GM23338 (cell line): Measurements from ENCODE around the gene KCTD17.

Experiments
- EZH2 ChIP-seq: fragments of 200-600 bp; sonication (generic); IDR thresholded peaks from one replicate; pipeline ENCODE4 v1.8.0; 2017; ENCODE audit warnings: antibody characterized with exemption, mild to moderate bottlenecking, low read depth; ENCODE audit not compliant: unreplicated experiment
- EZH2phosphoT487 ChIP-seq: fragments of 200-600 bp; sonication (generic); IDR thresholded peaks from one replicate; pipeline ENCODE4 v1.8.1; 2018; ENCODE audit warnings: antibody characterized with exemption; ENCODE audit not compliant: unreplicated experiment
- JUNB ChIP-seq: IDR thresholded peaks from one replicate; pipeline ENCODE4 v1.6.1; 2016; ENCODE audit warnings: antibody characterized with exemption; ENCODE audit not compliant: unreplicated experiment
- POLR2AphosphoS5 ChIP-seq: IDR thresholded peaks from 2 replicates; pipeline ENCODE4 v1.6.1; 2016; ENCODE audit warnings: antibody characterized with exemption, low read depth
- ZNF331 ChIP-seq: fragments of 250-450 bp; sonication (Bioruptor Pico); IDR thresholded peaks from 2 replicates; pipeline ENCODE4 v1.5.0; 2020; ENCODE audit warnings: low read depth, mild to moderate bottlenecking, moderate library complexity
- TF ChIP-seq, protein P1 (sequence below), 2 experiments: fragments of 200-600 bp in 1 of 2; sonication (generic) in 1 of 2; conservative IDR thresholded peaks; 2 replicates each; pipeline versions ENCODE4 v1.5.1 to v1.6.1; 2016 to 2017; ENCODE audit warnings: antibody characterized with exemption in 2 of 2, low read depth in 2 of 2, mild to moderate bottlenecking in 2 of 2, moderate library complexity in 1 of 2
- TF ChIP-seq, protein P2 (sequence below): IDR thresholded peaks from one replicate; pipeline ENCODE4 v1.6.1; 2018; ENCODE audit warnings: antibody characterized with exemption; ENCODE audit not compliant: unreplicated experiment
- TF ChIP-seq, protein P3 (sequence below): IDR thresholded peaks from 2 replicates; pipeline ENCODE4 v1.6.1; 2016; ENCODE audit warnings: antibody characterized with exemption

DNA sequence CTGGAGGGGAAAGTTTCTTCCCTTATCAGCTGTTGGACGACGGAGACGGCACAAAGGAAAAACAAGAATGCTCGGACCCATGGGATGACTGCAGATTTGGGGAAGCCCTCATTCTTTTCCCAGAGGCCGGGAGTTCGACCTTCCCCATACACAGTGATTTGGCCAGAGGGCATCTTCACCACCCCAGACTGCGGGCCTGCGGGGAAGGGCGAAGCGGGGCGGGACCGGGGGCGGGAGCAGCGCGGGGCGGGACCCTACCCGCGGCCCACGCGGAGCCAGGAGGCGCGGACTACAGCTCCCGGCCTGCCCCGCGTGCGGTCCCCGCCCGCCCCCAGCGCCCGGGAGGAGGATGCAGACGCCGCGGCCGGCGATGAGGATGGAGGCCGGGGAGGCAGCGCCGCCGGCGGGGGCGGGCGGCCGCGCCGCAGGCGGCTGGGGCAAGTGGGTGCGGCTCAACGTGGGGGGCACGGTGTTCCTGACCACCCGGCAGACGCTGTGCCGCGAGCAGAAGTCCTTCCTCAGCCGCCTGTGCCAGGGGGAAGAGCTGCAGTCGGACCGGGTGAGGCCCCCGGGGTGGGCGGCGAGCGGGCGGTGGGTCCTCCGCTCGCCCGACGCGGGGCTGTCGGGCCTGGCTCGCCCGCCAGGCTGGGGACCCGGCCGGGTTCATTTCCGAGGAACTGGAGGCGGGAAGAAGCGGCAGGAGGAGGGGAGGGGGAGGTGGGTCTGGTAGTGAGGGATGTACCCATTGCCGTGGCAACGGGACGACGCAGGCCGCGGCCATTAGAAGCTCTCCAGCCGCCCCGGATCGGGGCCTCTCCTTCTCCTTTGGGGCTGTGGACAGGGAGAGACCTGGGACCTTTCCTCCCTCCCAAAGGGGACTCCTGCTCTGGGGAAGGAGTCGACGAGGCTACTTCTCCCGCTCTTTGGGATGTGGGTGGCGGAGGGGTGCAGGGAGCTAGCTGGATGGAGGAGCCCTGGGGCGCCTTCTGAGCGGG is at the start of gene KCTD17:
- TF ChIP-seq EZH2phosphoT487: no peak
- TF ChIP-seq, protein P1, sequence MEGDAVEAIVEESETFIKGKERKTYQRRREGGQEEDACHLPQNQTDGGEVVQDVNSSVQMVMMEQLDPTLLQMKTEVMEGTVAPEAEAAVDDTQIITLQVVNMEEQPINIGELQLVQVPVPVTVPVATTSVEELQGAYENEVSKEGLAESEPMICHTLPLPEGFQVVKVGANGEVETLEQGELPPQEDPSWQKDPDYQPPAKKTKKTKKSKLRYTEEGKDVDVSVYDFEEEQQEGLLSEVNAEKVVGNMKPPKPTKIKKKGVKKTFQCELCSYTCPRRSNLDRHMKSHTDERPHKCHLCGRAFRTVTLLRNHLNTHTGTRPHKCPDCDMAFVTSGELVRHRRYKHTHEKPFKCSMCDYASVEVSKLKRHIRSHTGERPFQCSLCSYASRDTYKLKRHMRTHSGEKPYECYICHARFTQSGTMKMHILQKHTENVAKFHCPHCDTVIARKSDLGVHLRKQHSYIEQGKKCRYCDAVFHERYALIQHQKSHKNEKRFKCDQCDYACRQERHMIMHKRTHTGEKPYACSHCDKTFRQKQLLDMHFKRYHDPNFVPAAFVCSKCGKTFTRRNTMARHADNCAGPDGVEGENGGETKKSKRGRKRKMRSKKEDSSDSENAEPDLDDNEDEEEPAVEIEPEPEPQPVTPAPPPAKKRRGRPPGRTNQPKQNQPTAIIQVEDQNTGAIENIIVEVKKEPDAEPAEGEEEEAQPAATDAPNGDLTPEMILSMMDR (conservative IDR thresholded peaks at IDR 0.05; ENCODE audit: low read depth in 2 of 2): no peak
- TF ChIP-seq POLR2AphosphoS5: peak; percentile 40; the same call in 1 of the 2 replicates
- no peak for TF ChIP-seq EZH2
- TF ChIP-seq ZNF331 (CRISPR knock-in tag): no peak
- TF ChIP-seq JUNB: no peak
- TF ChIP-seq, protein P2, sequence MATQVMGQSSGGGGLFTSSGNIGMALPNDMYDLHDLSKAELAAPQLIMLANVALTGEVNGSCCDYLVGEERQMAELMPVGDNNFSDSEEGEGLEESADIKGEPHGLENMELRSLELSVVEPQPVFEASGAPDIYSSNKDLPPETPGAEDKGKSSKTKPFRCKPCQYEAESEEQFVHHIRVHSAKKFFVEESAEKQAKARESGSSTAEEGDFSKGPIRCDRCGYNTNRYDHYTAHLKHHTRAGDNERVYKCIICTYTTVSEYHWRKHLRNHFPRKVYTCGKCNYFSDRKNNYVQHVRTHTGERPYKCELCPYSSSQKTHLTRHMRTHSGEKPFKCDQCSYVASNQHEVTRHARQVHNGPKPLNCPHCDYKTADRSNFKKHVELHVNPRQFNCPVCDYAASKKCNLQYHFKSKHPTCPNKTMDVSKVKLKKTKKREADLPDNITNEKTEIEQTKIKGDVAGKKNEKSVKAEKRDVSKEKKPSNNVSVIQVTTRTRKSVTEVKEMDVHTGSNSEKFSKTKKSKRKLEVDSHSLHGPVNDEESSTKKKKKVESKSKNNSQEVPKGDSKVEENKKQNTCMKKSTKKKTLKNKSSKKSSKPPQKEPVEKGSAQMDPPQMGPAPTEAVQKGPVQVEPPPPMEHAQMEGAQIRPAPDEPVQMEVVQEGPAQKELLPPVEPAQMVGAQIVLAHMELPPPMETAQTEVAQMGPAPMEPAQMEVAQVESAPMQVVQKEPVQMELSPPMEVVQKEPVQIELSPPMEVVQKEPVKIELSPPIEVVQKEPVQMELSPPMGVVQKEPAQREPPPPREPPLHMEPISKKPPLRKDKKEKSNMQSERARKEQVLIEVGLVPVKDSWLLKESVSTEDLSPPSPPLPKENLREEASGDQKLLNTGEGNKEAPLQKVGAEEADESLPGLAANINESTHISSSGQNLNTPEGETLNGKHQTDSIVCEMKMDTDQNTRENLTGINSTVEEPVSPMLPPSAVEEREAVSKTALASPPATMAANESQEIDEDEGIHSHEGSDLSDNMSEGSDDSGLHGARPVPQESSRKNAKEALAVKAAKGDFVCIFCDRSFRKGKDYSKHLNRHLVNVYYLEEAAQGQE: no peak
- TF ChIP-seq, protein P3, sequence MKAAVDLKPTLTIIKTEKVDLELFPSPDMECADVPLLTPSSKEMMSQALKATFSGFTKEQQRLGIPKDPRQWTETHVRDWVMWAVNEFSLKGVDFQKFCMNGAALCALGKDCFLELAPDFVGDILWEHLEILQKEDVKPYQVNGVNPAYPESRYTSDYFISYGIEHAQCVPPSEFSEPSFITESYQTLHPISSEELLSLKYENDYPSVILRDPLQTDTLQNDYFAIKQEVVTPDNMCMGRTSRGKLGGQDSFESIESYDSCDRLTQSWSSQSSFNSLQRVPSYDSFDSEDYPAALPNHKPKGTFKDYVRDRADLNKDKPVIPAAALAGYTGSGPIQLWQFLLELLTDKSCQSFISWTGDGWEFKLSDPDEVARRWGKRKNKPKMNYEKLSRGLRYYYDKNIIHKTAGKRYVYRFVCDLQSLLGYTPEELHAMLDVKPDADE: no peak
